SU-DHL-6 (cell line): ENCODE data around the gene DNMT3A.

Experiments used
- H2AFZ ChIP-seq: fragments of 200-600 bp; sonication (generic); 2 replicates; pipeline ENCODE4 v1.6.1; 2014; ENCODE audit warnings: low read depth, mild to moderate bottlenecking, moderate library complexity, mixed read lengths, antibody characterized with exemption, low read length; ENCODE audit not compliant: severe bottlenecking
- H3F3A ChIP-seq: fragments of 200-600 bp; shearing (Covaris generic); 2 replicates; pipeline ENCODE4 v1.6.0; 2016; ENCODE audit warnings: antibody characterized with exemption, mild to moderate bottlenecking; ENCODE audit not compliant: insufficient read depth
- H3K27ac ChIP-seq: fragments of 200-600 bp; sonication (generic); 2 replicates; pipeline ENCODE4 v1.5.1; 2016; ENCODE audit warnings: low read depth, mild to moderate bottlenecking, low read length, moderate library complexity, mixed read lengths
- H3K27me3 ChIP-seq: fragments of 200-600 bp; sonication (generic), shearing (Covaris generic); 2 replicates; pipeline ENCODE4 v1.6.0; 2014; ENCODE audit warnings: mild to moderate bottlenecking, low read length
- H3K36me3 ChIP-seq: fragments of 200-600 bp; sonication (generic); 2 replicates; pipeline ENCODE4 v1.6.1; 2014; ENCODE audit warnings: mild to moderate bottlenecking, low read length, mixed read lengths
- H3K4me2 ChIP-seq: fragments of 300-600, 200-600 bp; shearing (Covaris generic), sonication (generic); 2 replicates; pipeline ENCODE4 v1.6.0; 2014; ENCODE audit warnings: low read length, low read depth, mild to moderate bottlenecking; ENCODE audit not compliant: poor library complexity, severe bottlenecking
- H3K4me3 ChIP-seq: fragments of 200-600 bp; sonication (generic); 2 replicates; pipeline ENCODE4 v1.5.1; 2014; ENCODE audit warnings: antibody characterized with exemption, low read length, mild to moderate bottlenecking, mixed read lengths; ENCODE audit not compliant: insufficient read depth, poor library complexity, severe bottlenecking
- H3K79me2 ChIP-seq: fragments of 200-600 bp; sonication (generic); 2 replicates; pipeline ENCODE4 v1.6.1; 2014; ENCODE audit warnings: mild to moderate bottlenecking, low read length, moderate library complexity; ENCODE audit not compliant: insufficient read depth
- H3K9ac ChIP-seq: fragments of 200-600 bp; sonication (generic); 2 replicates; pipeline ENCODE4 v1.7.0; 2014; ENCODE audit warnings: mild to moderate bottlenecking, low read length
- H3K9me2 ChIP-seq: fragments of 200-600 bp; sonication (generic); replicated peaks from 2 replicates; pipeline ENCODE4 v1.6.1; 2014; ENCODE audit warnings: low read length; ENCODE audit not compliant: insufficient read depth
- H3K9me3 ChIP-seq: fragments of 200-600 bp; sonication (generic); 2 replicates; pipeline ENCODE4 v1.6.1; 2014; ENCODE audit warnings: low read length, mixed read lengths; ENCODE audit not compliant: insufficient read depth
- H4K20me1 ChIP-seq: fragments of 200-600 bp; sonication (generic); 2 replicates; pipeline ENCODE4 v1.6.1; 2014; ENCODE audit warnings: low read depth, mild to moderate bottlenecking, antibody characterized with exemption, low read length, moderate library complexity, mixed read lengths
- CTCF ChIP-seq: fragments of 200-600 bp; sonication (generic); IDR thresholded peaks from one replicate; pipeline ENCODE4 v1.5.1; 2017; ENCODE audit warnings: antibody characterized with exemption, mild to moderate bottlenecking, low read length, moderate library complexity; ENCODE audit not compliant: insufficient read depth, poor library complexity, severe bottlenecking
- EZH2phosphoT487 ChIP-seq: fragments of 200-600 bp; sonication (generic), shearing (Covaris generic); conservative IDR thresholded peaks from 2 replicates; pipeline ENCODE4 v1.6.1; 2018; ENCODE audit warnings: mild to moderate bottlenecking, antibody characterized with exemption, low read length, moderate library complexity, mixed read lengths

DNMT3A gene

GRCh38 chr2:25280051-25280687 lies 61.6 kb downstream of the DNMT3A start:
- Histone ChIP-seq H3K27ac (no peak overlapping the region), H3F3A (no peaks in the 10 kb centered on the region), H3K9ac (no peak overlapping the region), H3K79me2 (no peaks in the 10 kb centered on the region), H3K36me3 (no peaks in the 10 kb centered on the region), H3K9me2 (no peaks in the 10 kb centered on the region), H2AFZ (no peak overlapping the region), H3K9me3 (no peaks in the 10 kb centered on the region), H4K20me1 (no peaks in the 10 kb centered on the region), H3K4me3 (no peak overlapping the region), H3K27me3 (no peaks in the 10 kb centered on the region), H3K4me2 (no peak overlapping the region)
- TF ChIP-seq CTCF: no peak

- H3K9ac ChIP-seq: no peak overlapping the region
- H3K9me2 ChIP-seq: no peaks in the 10 kb centered on the region
- no peaks in the 10 kb centered on the region for H4K20me1 ChIP-seq
- no peak overlapping the region for H2AFZ ChIP-seq
- H3K4me2 ChIP-seq: no peak overlapping the region
- no peaks in the 10 kb centered on the region for H3K36me3 ChIP-seq
- no peak for TF ChIP-seq CTCF
- no peak for TF ChIP-seq EZH2phosphoT487
- H3K27ac ChIP-seq: no peak overlapping the region
- no peaks in the 10 kb centered on the region for H3F3A ChIP-seq
- H3K79me2 ChIP-seq: no peaks in the 10 kb centered on the region
- no peaks in the 10 kb centered on the region for H3K27me3 ChIP-seq
- no peak overlapping the region for H3K4me3 ChIP-seq
- H3K9me3 ChIP-seq: no peaks in the 10 kb centered on the region
Observed at GRCh38 chr2:25279091-25279651, 62.6 kb downstream of the DNMT3A start.

- no peaks in the 10 kb centered on the region for H3F3A ChIP-seq
- no peak overlapping the region for H3K27ac ChIP-seq
- no peaks in the 10 kb centered on the region for H3K9me3 ChIP-seq
- H3K27me3 ChIP-seq: no peaks in the 10 kb centered on the region
- H3K9me2 ChIP-seq: no peaks in the 10 kb centered on the region
- no peak overlapping the region for H3K4me3 ChIP-seq
- peak overlapping the region; percentile 2 for H3K4me2 ChIP-seq
- no peaks in the 10 kb centered on the region for H4K20me1 ChIP-seq
- no peaks in the 10 kb centered on the region for H3K79me2 ChIP-seq
- H3K36me3 ChIP-seq: no peaks in the 10 kb centered on the region
- no peak for TF ChIP-seq EZH2phosphoT487
- TF ChIP-seq CTCF: peak; percentile 84
- no peak overlapping the region for H2AFZ ChIP-seq
- no peak overlapping the region for H3K9ac ChIP-seq
Observed at GRCh38 chr2:25276569-25277465, 64.9 kb downstream of the DNMT3A start.
